Activated CD8-positive, alpha-beta memory T cell treated with anti-CD3 and anti-CD28 coated beads for 4 hours (primary cell): ENCODE results near the gene GRK7.
A peak's percentile ranks its signal among the peaks of the same experiment; 100 is the strongest.
"Not testable (repeated sequence)": the region's sequence is repeated elsewhere in the genome, so short reads cannot be mapped to it uniquely, and the experiment has no call there.

ENCODE experiments used
- DNase-seq, 2 donors: peaks; one replicate each; pipeline ENCODE4 v3.0.0-alpha.2; 2020; ENCODE audit warnings: low read depth in 2 of 2

Gene GRK7

GRCh38 chr3:141795276-141795675, 32.1 kb downstream of the GRK7 start:
- DNase-seq = no peak

DNA sequence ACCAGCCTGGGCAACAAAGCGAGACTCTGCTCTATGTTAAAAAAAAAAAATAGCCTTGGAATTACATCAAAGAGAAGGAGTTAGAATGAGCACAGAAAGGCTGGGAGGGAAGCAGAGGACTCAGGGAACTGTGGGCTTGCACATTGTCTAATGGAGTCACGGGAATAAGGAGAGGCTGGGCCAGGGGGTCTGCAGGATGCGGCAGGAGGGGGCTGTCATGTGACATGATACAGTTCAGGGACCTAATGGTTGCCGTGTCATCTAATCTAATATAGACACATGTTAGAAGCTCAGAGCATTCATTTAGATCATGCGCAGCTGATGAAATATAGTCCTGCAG, 32.5 kb downstream of the GRK7 start:
- DNase-seq = no peak

GRCh38 chr3:141796081-141796888, 33.1 kb downstream of the GRK7 start:
- peak; percentile 39 to 79 for DNase-seq

DNA sequence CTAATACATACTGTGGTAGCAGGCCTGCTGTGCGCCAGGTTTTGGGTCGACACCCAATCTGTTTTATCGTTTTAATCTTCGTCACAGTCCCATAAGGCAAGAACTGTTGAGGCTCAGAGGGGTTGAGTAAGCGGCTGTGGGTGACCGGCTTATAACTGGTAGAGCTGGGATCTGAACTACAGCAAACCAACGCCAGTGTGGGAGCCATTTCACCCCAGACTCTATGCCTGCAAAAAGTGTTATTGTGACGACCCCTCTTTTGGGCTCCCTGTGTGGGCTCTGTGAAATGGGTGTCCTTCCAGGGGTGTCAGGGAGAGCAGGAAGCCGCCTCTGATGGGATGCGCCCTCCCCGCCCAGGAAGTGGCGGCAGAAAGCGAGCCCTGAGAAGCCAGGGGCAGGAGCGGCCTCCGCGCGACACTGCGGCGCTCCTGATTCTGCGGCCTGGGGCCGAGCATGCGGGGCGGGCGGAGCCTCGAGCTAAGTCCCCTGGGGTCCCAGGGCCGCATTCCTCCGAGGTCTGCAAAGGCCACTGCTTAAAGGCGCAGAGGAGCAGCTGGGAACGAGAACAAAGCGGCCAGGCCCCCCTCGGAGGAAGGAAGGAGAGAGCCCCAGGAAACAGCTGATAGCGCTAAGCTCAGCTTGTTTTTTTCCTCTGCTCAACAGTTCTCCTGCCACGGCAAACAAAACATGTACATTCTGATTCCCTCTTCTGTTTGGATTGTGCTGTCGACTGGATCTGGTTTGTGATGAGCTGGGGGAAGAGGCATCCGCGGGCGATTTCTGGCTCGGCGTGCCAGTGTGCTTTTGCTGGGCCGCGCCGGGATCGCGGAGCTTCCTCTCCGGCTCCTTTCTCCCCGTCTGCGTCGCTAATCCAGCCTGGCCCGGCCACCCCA, 33.9 kb downstream of the GRK7 start:
- peak in 1 of 2 donors; percentile 34 for DNase-seq

- no peak for DNase-seq
Observed at GRCh38 chr3:141797819-141798447, 34.7 kb downstream of the GRK7 start.

GRCh38 chr3:141798448-141798845, 35.2 kb downstream of the GRK7 start:
- DNase-seq = no peak

- DNase-seq = no peak
Observed at GRCh38 chr3:141802316-141803077, 39.3 kb downstream of the GRK7 start.

DNA sequence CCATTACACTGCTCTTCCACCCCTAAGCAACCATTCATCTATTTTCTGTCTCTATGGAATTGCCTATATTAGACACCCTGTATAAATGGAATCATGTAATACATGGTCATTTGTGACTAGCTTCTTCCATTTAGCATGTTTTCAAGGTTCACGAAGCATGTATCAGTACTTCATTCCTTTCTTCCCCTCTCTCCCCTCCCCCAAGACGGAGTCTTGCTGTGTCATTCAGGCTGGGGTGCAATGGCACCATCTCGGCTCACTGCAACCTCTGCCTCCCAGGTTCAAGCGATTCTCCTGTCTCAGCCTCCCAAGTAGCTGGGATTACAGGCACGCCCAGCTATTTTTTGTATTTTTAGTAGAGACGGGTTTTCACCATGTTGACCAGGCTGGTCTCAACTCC, 40.3 kb downstream of the GRK7 start:
- not testable (repeated sequence) for DNase-seq

GRCh38 chr3:141804447-141804777, 41.2 kb downstream of the GRK7 start:
- DNase-seq = no peak

GRCh38 chr3:141804778-141805639, 41.8 kb downstream of the GRK7 start:
- DNase-seq = no peak

GRCh38 chr3:141807277-141808033, 44.2 kb downstream of the GRK7 start:
- DNase-seq = no peak

GRCh38 chr3:141808586-141808985, 45.4 kb downstream of the GRK7 start:
- no peak for DNase-seq

DNA sequence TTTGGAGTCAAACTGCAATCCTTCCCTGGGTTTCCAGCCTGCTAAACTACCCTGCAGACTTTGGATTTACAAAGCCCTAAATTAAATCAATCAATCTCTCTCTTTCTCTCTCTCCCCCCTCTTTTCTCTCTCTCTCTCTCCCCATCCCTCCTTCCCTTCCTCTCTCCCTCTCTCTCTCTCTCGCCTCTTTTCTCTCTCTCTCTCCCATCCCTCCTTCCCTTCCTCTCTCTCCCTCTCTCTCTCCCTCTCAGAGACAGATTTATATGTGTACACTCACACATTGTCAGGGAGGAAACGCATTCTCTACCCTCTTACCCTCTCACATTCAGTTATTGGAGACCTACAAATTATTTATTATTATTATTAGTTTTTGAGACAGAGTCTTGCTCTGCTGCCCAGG, 47.0 kb downstream of the GRK7 start:
- no peak for DNase-seq

DNA sequence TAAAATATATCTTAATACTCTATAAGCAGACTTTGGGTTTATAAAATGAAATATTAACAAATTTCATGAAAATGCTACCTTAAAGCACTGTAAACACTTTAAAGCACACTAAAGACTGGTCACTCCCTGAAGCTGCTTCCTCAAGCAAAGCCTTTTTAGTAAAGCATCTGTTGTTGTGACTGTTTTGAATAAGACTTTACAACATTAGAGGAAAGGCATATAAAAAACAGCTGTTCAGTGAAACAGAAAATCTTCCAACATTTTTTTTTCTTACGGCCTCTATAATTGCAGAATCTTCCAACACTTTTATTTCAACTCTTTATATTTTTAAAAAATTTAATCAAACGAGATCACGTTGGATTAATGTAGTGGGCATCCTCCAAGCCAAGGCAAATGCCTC, 48.1 kb downstream of the GRK7 start:
- no peak for DNase-seq

DNA sequence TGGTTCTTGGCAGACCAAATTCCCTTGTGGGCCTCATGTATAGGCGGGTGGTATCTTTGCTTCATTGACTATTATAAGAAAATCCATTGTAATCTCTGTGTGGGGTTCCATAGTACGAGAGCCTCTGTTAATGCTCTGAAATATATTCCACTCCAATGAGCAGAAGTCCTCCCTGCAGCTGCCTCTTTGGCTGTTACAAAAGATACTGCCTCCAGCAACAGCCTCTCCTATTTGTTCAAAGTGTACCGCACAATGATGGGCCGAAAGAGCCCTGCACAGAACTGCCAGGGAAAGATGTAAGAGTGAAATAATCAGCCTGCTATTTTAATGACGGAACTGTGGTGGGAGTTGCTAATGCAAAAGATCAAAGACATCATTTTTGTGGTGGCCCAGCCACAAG, 48.9 kb downstream of the GRK7 start:
- no peak for DNase-seq

DNA sequence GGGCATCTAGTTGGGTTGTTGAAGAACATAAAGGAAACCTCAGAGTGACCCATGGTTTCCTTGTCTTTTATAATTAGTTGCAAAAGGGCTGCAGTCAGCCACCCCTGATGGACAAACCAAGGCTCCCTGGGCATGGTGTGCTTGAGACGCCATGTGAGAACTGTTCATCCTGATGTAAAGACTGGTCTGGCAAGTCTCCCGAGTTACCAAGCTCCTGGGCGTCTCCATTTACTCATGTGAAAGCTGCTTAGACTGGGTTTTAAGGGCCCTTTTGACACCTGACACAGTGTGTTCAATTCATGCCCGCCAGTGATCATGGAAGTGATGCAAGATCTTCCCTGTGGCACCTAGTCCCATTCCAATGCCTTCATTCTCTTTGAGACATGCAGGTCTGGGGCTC, 49.4 kb downstream of the GRK7 start:
- DNase-seq = no peak
